HG03135 (cell line): ENCODE data around the gene EIF3C.
"Not testable (repeated sequence)": the region's sequence is repeated elsewhere in the genome, so short reads cannot be mapped to it uniquely, and the experiment has no call there.

Source experiments
- ATAC-seq: cut with Tn5 transposase; IDR thresholded peaks from one replicate; pipeline ENCODE4 v1.9.1; 2021; ENCODE audit warnings: mild to moderate bottlenecking, moderate library complexity; ENCODE audit not compliant: unreplicated experiment

The EIF3C gene

GRCh38 chr16:28711220-28712083, at the start of gene EIF3C:
Gene EIF3C, plus strand, starts transcription at chr16:28711464. Its CDS starts 223 bp downstream, at chr16:28711687.
- ATAC-seq, result peak; percentile 96

- not testable (repeated sequence) for ATAC-seq
These were observed 45.0 kb upstream of the EIF3C start for GRCh38 chr16:28666264-28666663.

GRCh38 chr16:28667480-28667879, 43.8 kb upstream of the EIF3C start:
- ATAC-seq, result not testable (repeated sequence)

GRCh38 chr16:28668199-28668598, 43.1 kb upstream of the EIF3C start:
- ATAC-seq, result not testable (repeated sequence)

- ATAC-seq, result peak; percentile 76
These were observed 22.8 kb upstream of the EIF3C start for GRCh38 chr16:28688327-28688952.

GRCh38 chr16:28689425-28689824, 21.8 kb upstream of the EIF3C start:
- not testable (repeated sequence) for ATAC-seq

GRCh38 chr16:28691722-28692121, 19.5 kb upstream of the EIF3C start:
- ATAC-seq, result not testable (repeated sequence)

GRCh38 chr16:28693257-28693950, 17.9 kb upstream of the EIF3C start:
- ATAC-seq, result not testable (repeated sequence)

GRCh38 chr16:28699792-28700191, 11.5 kb upstream of the EIF3C start:
- ATAC-seq, result not testable (repeated sequence)

- not testable (repeated sequence) for ATAC-seq
These were observed 10.9 kb upstream of the EIF3C start for GRCh38 chr16:28700349-28700748.

- not testable (repeated sequence) for ATAC-seq
These were observed 9.9 kb upstream of the EIF3C start for GRCh38 chr16:28701384-28701783.

- ATAC-seq, result not testable (repeated sequence)
These were observed 7.0 kb upstream of the EIF3C start for GRCh38 chr16:28704246-28704645.

GRCh38 chr16:28722852-28723650, 11.8 kb downstream of the EIF3C start:
- not testable (repeated sequence) for ATAC-seq

GRCh38 chr16:28731253-28731652, 20.0 kb downstream of the EIF3C start:
- ATAC-seq, result not testable (repeated sequence)

- ATAC-seq, result not testable (repeated sequence)
These were observed 21.3 kb downstream of the EIF3C start for GRCh38 chr16:28732455-28733124.

- ATAC-seq, result not testable (repeated sequence)
These were observed 28.5 kb downstream of the EIF3C start for GRCh38 chr16:28739787-28740186.

- not testable (repeated sequence) for ATAC-seq
These were observed 29.4 kb downstream of the EIF3C start for GRCh38 chr16:28740631-28741030.

- not testable (repeated sequence) for ATAC-seq
These were observed 30.0 kb downstream of the EIF3C start for GRCh38 chr16:28741295-28741694.

- not testable (repeated sequence) for ATAC-seq
These were observed 35.5 kb downstream of the EIF3C start for GRCh38 chr16:28746618-28747350.
